ENCODE measurements around the gene CES2. TPM values are rescaled to one million over a fixed set of nuclear protein-coding genes. Genes with fewer than 3 reads are reported as not detected.

Gene CES2
- total and polyA plus RNA-seq, 10 of the 15 experiments (the other 5 are each of a cell fraction or from before 2014, with no cell fraction given), result 1.6 to 33.7 (median 21.0) TPM

GRCh38 chr16:66947302-66948065 lies 12.2 kb downstream of the CES2 start (continued):
- no peak for TF ChIP-seq NFYA (IDR thresholded peaks at IDR 0.05; ENCODE audit: borderline replicate concordance, low read depth, low read length)
- TF ChIP-seq SMAD5 (IDR thresholded peaks at IDR 0.05; ENCODE audit: low read depth), result no peak
- TF ChIP-seq E2F8 (IDR thresholded peaks at IDR 0.05; ENCODE audit: low read depth, partially characterized antibody), result no peak
- peak; percentile 47; the same call in 1 of the 3 replicates for TF ChIP-seq POU2F2 (IDR thresholded peaks at IDR 0.05; ENCODE audit: borderline replicate concordance, low read depth, low read length)
- no peak for TF ChIP-seq ZBTB40 (IDR thresholded peaks at IDR 0.05; ENCODE audit: borderline replicate concordance)
- TF ChIP-seq MAX (IDR thresholded peaks at IDR 0.05; ENCODE audit: low read depth, low read length), result no peak
- TF ChIP-seq NFIC (IDR thresholded peaks at IDR 0.05; ENCODE audit: low read depth, low read length), result no peak
- TF ChIP-seq CBX3 (IDR thresholded peaks at IDR 0.05; ENCODE audit: borderline replicate concordance, low read depth), result no peak
- no peak for TF ChIP-seq NBN (IDR thresholded peaks at IDR 0.05)
- TF ChIP-seq MEF2B (IDR thresholded peaks at IDR 0.05; ENCODE audit: partially characterized antibody, poor library complexity, severe bottlenecking), result no peak
- TF ChIP-seq RBBP5 (conservative IDR thresholded peaks at IDR 0.05), result no peak
- TF ChIP-seq SP1 (IDR thresholded peaks at IDR 0.05; ENCODE audit: low read depth, low read length), result no peak
- no peak for TF ChIP-seq SIN3A (IDR thresholded peaks at IDR 0.05; ENCODE audit: low read depth, low read length)
- TF ChIP-seq RELB (IDR thresholded peaks at IDR 0.05; ENCODE audit: low read depth), result no peak
- TF ChIP-seq NFXL1 (IDR thresholded peaks at IDR 0.05; ENCODE audit: borderline replicate concordance), result no peak
- peak; percentile 32 for TF ChIP-seq KLF5 (IDR thresholded peaks at IDR 0.05; ENCODE audit: partially characterized antibody)
- TF ChIP-seq REST (IDR thresholded peaks at IDR 0.05; ENCODE audit: low read depth, low read length), result no peak
- no peak for TF ChIP-seq PAX8 (IDR thresholded peaks at IDR 0.05)
